22Rv1 (cell line): ENCODE data around the gene CHERP.

Experiments
- ZFX ChIP-seq: fragments of 450-650 bp; IDR thresholded peaks from 2 replicates; pipeline ENCODE4 v1.6.1; 2017; ENCODE audit warnings: antibody characterized with exemption, borderline replicate concordance
- TF ChIP-seq, protein P1 (sequence below): fragments of 450-650 bp; IDR thresholded peaks from 2 replicates; pipeline ENCODE4 v1.5.1; 2017; ENCODE audit warnings: mild to moderate bottlenecking

DNA sequence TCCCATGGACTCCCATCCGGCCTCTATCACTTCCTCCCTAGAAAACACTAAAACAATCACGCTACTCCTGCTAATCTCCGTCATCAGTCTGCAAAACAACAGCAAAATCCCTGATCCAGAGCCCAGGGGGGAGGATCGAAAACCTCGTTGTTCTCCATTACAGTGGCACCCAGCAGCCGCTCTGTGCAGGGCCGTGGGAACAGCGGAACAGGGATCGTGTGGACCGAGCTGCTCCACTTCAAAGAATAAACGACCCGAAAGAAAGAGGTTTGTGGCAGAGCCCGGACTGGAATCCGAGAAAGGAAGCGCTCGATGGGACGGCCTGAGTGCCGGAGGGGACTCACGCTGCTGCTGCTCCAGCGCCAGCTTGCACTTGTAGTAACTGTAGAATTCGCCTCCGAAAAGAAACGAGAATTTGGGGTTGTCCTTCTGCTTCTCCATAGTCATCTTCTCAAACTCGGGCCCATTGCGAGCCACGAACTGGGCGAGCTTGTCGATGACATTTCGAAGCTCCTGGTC, 652 bp downstream of the CHERP start:
- TF ChIP-seq, protein P1, sequence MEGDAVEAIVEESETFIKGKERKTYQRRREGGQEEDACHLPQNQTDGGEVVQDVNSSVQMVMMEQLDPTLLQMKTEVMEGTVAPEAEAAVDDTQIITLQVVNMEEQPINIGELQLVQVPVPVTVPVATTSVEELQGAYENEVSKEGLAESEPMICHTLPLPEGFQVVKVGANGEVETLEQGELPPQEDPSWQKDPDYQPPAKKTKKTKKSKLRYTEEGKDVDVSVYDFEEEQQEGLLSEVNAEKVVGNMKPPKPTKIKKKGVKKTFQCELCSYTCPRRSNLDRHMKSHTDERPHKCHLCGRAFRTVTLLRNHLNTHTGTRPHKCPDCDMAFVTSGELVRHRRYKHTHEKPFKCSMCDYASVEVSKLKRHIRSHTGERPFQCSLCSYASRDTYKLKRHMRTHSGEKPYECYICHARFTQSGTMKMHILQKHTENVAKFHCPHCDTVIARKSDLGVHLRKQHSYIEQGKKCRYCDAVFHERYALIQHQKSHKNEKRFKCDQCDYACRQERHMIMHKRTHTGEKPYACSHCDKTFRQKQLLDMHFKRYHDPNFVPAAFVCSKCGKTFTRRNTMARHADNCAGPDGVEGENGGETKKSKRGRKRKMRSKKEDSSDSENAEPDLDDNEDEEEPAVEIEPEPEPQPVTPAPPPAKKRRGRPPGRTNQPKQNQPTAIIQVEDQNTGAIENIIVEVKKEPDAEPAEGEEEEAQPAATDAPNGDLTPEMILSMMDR: no peak
- no peak for TF ChIP-seq ZFX
